ENCODE measurements around the gene VAV1. TPM values are rescaled to one million over a fixed set of nuclear protein-coding genes. Genes with fewer than 3 reads are reported as not detected.
"Not testable (repeated sequence)": the region's sequence is repeated elsewhere in the genome, so short reads cannot be mapped to it uniquely, and the experiment has no call there.

Gene VAV1
- total RNA-seq, 1 donor from 2014 or later = 0.07 TPM

- no peak for DNase-seq (ENCODE audit: low read depth, low spot score)
These were observed 11.3 kb upstream of the VAV1 start for GRCh38 chr19:6761053-6761676.

- not testable (repeated sequence) for DNase-seq (ENCODE audit: low read depth, low spot score)
These were observed 10.2 kb upstream of the VAV1 start for GRCh38 chr19:6762253-6762797.

GRCh38 chr19:6765738-6766356, 6.7 kb upstream of the VAV1 start:
- no peak for DNase-seq (ENCODE audit: low read depth, low spot score)

- no peak for DNase-seq (ENCODE audit: low read depth, low spot score)
These were observed 6.0 kb upstream of the VAV1 start for GRCh38 chr19:6766357-6767080.

GRCh38 chr19:6767081-6767356, 5.5 kb upstream of the VAV1 start:
- DNase-seq (ENCODE audit: low read depth, low spot score) = no peak

GRCh38 chr19:6767357-6768235, 4.9 kb upstream of the VAV1 start, which contains the start of gene SH2D3A:
Gene SH2D3A (minus strand): TSS chr19:6767435. CDS start chr19:6763748, 3,687 bp downstream.
- no peak for DNase-seq (ENCODE audit: low read depth, low spot score)

GRCh38 chr19:6768236-6768785, 4.2 kb upstream of the VAV1 start:
- no peak for DNase-seq (ENCODE audit: low read depth, low spot score)

GRCh38 chr19:6769006-6769619, 3.4 kb upstream of the VAV1 start:
- no peak for DNase-seq (ENCODE audit: low read depth, low spot score)

GRCh38 chr19:6771648-6772027, 870 bp upstream of the VAV1 start:
- DNase-seq (ENCODE audit: low read depth, low spot score) = not testable (repeated sequence)

GRCh38 chr19:6772866-6773322, 386 bp downstream of the VAV1 start:
- DNase-seq (ENCODE audit: low read depth, low spot score) = no peak

- no peak for DNase-seq (ENCODE audit: low read depth, low spot score)
These were observed 919 bp downstream of the VAV1 start for GRCh38 chr19:6773323-6773931.

- no peak for DNase-seq (ENCODE audit: low read depth, low spot score)
These were observed 2.6 kb downstream of the VAV1 start for GRCh38 chr19:6774821-6775707.

- not testable (repeated sequence) for DNase-seq (ENCODE audit: low read depth, low spot score)
These were observed 3.5 kb downstream of the VAV1 start for GRCh38 chr19:6776045-6776444.

GRCh38 chr19:6776999-6777398, 4.5 kb downstream of the VAV1 start:
- no peak for DNase-seq (ENCODE audit: low read depth, low spot score)

- no peak for DNase-seq (ENCODE audit: low read depth, low spot score)
These were observed 4.9 kb downstream of the VAV1 start for GRCh38 chr19:6777434-6777833.

GRCh38 chr19:6778386-6778785, 5.9 kb downstream of the VAV1 start:
- DNase-seq (ENCODE audit: low read depth, low spot score) = no peak

GRCh38 chr19:6779206-6779605, 6.7 kb downstream of the VAV1 start:
- no peak for DNase-seq (ENCODE audit: low read depth, low spot score)

GRCh38 chr19:6787393-6787792, 14.9 kb downstream of the VAV1 start:
- no peak for DNase-seq (ENCODE audit: low read depth, low spot score)

- DNase-seq (ENCODE audit: low read depth, low spot score) = no peak
These were observed 16.4 kb downstream of the VAV1 start for GRCh38 chr19:6788896-6789295.
